GM18909 (cell line): ENCODE measurements around the gene SGMS1.
A peak's percentile ranks its signal among the peaks of the same experiment; 100 is the strongest.

Experiments
- ATAC-seq: cut with Tn5 transposase; IDR thresholded peaks from one replicate; pipeline ENCODE4 v1.9.1; 2021; ENCODE audit warnings: mild to moderate bottlenecking; ENCODE audit not compliant: unreplicated experiment, poor library complexity

Gene SGMS1

DNA sequence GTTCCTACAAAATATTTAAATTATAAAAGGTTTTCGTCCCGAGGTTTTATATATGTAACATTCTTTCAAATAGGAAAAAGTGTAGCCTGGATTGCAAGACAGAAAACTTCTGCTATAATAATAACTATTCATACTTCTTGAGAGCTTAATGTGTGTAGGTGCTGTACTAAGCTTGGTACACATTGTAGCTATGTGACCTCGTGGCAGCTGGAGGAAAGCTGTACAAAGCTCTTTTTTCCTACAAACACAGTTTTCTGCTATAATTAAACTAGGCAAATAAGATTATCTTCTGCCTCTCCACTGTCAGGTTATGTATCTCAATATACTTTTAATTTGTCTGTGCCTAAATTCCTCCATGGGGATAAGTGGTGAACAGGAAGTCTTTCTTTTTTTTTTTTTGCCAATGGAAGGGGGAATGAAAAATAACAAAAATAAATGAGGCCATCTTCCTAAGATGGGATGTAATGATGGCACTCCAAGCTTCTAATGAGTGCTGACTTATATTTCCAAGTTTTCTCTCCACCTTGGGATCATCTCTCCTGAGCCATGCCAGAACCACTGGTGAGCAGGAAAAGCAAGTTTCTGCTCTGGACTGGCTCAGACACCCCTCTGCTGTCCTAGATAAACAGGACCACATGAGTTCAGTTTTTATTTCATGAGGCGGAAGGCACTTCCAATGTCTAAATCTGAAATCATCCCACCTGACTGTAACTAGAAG lies 9.9 kb downstream of the SGMS1 start:
- ATAC-seq = no peak

DNA sequence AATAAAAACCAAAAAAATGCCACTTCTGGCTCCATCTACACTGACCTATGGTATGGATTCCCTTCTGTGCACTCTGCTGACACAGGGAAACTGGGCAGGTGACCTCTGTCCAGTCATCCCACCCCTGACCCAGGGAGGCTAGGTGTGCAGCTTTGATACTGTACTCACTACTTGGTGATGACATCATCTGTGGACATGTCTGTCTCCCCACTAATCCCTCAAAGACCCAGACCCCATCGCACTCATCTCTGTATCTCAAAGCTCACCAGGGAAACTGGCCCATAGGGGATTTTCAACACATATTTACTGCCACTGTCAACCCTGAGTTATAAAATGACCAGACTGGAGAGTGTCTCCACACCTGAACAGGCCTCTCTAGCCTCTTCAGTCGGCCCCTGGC lies 10.6 kb downstream of the SGMS1 start:
- peak; percentile 71 for ATAC-seq

DNA sequence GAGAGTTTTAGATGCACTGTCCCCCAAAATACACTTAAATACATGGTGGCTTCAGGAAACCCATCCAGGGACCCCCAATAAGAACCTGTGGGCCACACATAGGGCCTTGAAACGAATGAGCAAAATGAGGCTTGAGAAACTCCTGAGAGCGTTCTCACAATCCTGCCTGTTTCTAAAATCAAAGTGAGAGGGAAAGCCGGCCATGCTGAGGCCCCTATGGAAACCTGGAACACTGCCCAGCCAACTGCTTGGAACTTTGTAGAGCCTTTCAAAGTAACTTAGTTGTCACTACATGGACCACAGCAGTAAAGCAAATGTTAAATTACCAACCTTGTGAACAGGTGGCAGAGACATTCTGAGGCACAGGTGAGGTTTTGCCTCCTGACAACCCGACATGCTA lies 13.4 kb downstream of the SGMS1 start:
- ATAC-seq = no peak

DNA sequence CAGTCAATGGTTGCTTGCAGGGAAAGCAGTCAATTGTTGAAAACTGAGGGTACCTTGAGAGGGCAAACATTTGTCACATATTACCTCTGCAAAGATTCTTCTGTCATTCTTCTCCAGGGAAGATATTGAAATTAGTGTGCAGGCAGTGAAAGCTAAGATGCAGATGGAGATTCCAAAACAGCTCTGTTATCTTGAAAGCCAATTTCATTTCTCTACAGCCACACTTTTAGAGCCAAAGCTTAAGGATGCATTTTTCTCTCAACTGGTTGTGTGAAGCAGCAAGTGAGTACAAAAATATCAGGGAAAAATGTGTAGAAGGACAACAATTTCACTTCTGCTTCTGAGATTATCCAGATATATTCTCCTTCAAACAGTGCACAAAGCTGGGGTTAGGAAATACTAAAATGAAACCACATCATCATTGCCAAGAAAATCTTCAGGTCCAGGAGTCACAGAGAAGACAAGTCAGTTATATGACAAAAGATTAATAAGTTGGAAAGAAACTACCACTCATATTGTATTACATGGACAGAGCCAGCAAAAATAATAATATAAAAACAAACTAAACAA lies 16.3 kb downstream of the SGMS1 start:
- no peak for ATAC-seq

DNA sequence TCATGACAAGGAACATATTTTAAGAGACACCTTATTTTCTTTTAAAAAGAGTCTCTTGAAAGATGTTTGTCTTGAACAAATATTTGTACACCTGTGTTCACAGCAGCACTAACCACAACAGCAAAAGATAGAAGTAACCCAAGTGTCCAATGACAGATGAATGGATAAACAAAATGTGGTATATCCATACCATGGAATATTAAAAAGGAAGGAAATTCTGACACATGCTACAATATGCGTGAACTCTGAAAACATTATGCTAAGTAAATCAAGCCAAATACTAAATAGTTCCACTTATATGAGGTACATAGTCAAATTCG lies 17.8 kb downstream of the SGMS1 start:
- no peak for ATAC-seq

DNA sequence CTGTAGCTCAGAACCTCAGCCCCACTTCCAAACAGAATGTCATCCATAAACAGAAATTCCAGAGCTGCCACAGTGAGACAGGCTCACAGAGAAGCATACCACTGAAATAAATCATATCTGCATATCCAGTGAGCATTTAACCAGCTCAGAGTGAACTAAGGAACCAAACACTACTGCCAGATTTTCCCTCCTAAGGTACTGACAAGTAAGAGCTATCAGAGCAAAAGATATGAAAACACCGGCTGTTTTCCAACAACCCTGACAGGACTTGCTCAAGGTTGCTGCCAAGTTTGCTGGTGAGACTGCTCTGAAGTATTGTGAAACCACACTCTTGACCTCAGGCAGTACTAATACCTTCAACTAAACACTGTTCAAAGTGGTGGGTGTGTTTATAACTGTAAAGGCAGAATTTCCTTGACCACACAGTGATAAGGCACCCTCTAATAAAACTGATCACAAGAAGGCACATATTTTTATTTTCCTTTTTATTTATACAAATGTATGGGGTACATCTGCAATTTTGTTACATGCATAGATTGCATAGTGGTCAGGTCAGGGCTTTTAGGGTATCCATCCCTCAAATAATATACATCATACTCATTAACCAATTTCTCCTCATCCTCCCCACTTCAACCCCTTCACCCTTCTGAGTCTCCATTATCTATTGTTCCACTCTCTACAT lies 18.3 kb downstream of the SGMS1 start:
- ATAC-seq = peak; percentile 78

DNA sequence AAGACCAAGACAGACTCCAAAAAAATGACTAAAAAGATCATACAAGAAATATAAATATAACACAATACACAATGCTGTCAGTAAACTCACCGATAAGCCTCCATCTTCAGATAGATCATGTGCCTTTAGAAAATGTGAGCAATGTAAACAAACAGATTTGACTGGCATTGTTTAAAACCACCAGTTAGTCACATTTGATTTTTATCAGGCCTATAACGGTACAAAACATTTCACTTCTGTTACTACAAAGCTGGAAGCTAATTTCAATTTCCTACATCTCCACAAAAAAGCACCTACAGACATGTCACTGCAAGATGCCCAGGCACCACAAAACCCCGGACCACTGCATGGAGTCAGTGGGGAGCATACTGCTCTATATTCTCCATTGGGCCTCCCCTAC lies 18.9 kb downstream of the SGMS1 start:
- no peak for ATAC-seq

DNA sequence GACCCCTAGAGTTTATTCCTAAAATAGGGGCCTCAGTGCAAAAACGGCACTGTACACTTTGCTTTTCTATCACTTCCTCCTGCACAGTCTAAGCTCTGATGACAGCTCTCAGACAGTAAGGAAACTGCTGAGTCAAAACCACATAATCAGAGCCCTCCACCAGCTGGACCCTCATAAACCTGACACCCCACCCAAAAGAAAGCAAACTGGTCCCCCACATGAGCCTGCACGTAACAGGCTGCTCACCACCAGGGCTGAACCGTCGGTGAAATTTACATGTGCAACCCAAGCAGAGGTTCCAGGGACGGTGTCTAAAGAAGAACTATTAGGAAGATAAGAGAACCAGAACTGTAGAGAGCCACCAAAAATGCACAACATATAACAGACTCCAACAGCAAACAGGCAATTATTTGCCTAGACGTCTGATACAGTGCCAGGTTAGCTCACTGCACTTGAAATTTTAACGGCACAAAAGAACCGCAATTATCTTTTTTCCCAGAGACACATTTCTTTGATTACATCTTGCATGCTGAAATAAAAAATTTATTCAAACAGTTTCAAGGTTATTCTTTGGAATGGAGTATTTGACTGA lies 19.6 kb downstream of the SGMS1 start:
- ATAC-seq = peak; percentile 71

DNA sequence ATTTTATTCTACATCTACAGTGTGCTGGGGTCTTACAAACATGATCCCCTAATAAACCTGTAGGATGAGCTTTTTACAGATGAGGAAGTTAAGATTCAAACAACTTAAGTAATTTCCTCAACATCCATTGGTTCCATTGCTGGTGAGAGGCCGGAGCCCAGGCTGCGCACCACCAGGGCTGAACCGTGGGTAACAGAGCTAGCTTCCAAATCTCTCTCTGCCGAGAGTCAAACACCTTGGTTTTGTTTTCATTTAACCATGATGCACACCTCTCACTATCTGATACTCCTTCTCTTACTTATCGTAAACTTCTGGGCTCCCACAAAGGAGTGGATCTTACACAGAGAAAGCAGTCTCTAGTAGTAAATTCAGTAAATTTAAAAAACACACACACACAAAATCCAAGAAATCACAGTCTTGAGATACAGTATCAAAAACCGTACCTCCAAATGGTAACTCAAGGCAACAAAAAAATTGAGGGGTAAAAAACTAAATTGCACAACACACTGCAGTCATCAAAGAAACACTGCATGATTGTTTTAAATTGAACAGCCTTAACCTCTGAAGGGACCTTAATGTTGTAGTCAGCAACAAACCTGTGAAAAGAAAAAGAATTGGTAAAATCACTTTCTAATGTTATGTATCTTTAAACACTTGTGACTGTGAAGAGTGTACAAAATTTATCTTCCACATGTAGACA lies 20.5 kb downstream of the SGMS1 start:
- ATAC-seq = no peak

DNA sequence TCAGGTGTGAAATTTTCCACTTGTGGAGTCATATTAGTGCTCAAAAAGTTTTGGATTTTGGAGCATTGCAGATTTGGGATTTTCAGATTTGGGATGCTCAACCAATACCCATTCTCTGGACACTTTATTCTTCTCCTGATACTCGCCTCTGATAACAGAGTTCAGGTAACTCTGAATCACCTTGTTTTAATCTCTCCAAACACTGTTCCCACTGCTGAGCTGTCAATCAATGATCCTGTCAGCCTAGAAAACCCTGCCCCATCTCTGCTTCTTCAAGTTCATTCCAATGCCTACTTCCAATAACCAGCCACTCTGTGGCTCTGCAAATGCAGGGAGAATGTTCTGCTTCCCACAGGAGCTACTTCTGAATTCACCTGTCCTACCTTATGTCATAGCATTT lies 21.8 kb downstream of the SGMS1 start:
- ATAC-seq = no peak

DNA sequence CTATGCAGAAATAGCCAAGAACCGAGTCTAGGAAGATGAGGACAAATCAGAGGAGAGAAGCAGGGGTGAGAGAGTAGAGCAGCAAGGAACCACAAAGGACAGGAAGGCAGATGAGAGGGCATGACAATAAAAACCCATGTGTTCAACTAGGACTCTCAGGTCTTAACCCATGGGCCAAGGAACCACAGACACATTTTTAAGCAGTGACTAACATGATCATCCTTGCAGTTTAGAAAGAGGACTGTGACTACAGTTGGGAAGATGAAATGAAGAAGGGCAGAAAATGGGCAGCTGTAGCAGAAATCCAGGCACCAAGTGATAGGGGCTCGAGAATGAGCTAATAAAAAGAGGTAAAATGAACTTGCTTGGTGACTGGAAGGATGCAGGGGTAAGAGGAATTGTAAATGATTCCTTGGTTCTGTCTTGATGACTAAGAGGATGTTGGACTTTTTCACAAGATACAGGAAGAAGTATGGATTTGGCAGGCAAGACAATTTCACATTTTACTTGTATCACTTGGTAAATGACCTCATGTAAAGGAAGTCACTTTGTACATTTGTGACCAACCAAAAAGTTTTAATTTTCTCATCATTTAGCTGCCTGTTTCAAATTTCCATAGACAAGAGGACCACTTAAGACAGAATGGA lies 22.8 kb downstream of the SGMS1 start:
- ATAC-seq = no peak

DNA sequence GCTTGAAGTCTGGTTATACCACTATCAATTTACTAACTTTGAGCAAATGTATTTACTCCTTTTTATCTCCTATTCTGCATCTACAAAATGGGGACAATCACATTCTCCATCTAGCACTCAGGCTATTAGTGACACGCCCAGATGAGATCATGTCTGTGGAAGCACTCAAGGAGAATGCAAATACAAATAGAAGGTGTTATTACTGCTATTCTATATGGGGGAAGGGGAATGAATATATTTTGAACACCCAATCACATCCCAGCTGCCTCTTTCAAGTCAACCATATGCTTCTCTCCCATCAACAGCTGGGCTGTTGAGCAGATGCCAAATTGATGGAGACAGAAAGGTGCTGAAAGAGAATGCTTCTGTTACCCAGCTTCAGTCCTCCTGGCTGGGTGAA lies 23.5 kb downstream of the SGMS1 start:
- ATAC-seq = no peak

DNA sequence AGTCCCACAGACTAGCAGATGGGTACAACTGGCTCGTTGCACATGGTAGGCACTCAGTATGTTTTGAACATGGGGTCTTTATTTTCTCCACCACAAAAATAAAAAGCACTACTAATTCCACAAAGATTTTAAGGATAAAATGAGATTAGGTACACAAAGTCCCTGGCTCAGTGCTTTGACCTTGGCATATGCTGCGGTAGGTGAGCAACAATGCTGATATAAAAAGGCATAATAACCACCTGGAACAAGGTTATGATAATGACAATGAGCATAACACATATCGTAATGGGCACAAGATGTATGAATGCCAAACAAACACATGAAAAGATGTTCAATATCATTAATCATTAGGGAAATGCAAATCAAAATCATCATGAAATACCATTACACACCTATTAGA lies 26.9 kb downstream of the SGMS1 start:
- no peak for ATAC-seq

DNA sequence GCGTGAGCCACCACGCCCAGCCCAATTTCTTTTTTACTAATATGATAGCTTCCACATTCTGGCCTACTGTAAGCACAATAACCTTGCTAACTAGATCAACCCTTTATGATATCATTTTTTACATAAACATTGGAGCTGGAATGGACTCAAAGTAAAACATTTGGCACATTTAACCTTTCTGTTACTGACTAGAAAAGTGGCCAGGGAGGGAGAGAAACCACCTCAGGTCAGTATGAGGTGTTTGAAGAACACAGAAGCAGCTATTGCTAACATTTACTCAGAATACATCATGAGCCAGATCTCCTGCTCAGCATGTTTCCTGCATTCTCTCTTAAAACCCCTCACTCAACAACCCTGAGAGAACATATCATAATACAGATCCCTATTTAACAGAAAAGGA lies 27.3 kb downstream of the SGMS1 start:
- no peak for ATAC-seq

DNA sequence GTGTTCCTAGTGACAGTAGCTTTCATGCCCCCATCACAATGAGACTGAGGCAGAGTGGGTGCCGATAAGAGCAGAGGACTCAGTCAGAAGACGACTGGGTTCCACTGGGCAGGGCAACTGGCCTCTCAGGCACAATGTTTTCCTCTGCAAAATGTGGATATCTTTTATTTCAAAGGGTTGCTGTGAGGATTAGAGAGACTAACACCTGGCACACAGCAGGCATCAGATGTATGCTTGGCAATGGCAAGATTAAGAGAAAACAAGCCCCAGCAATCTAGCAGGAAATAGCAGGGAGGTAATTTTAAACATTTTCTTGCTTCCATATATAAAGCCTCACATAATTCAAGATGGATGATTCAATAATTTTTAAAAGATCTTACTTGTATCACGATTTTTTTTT lies 28.0 kb downstream of the SGMS1 start:
- ATAC-seq = no peak

DNA sequence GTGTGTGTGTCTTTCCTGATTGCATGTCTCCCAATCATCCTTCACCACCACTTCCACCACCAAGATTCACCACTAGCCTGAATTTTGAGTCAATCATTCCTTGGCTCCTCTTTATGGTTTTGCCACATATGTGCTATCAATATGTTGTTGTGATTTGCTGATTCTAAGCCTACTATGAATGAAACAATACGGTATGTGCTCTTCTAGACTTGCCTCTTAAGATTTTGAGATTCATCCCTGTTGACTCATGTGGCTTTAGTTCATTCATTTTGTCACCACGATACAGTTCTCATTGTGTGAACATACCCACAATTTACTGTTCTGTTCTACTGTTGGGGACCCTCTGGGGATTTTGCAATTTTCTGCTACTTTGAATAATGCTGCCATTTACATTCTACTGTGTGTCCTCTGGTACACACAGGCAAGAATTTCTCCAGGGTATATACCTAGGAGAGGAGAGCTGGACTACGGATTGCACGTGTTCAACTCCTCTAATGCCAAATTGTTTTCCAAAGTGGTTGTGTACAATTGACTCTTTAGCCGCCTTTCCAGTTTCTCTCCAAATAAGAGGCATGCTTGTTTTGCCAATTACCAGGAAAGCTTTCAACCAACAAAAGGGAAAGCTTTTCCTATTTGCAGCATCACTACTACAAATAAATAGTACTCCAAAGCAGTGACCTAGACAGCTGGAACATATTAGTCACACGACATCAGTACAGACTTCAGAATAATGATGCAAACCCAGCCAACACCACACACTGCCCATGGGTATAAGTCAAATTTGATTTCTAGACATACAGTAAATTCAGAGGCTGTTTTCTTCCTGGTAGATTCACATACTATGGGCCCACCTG lies 30.0 kb downstream of the SGMS1 start:
- ATAC-seq = no peak

DNA sequence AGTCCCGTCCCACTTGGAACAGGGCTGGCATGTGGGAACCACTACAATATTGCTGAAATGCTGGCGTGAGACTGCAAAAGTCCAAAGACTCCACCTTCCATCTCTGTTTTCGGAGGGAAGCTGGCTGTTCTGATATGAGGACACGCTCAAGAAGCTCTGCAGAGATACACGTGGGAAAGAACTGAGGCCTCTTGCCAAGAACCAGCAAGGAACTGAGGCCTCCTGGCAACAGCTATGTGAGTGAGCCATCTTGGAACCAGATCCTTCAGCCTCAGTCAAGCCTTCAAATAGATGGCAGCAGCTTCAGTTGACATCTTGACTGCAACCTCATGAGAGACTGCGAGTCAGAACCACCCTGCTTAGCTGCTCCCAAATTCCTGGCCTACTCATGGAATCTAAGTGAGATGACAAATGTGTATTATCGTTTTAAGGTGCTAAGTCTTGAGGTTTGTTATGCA lies 30.8 kb downstream of the SGMS1 start:
- no peak for ATAC-seq

DNA sequence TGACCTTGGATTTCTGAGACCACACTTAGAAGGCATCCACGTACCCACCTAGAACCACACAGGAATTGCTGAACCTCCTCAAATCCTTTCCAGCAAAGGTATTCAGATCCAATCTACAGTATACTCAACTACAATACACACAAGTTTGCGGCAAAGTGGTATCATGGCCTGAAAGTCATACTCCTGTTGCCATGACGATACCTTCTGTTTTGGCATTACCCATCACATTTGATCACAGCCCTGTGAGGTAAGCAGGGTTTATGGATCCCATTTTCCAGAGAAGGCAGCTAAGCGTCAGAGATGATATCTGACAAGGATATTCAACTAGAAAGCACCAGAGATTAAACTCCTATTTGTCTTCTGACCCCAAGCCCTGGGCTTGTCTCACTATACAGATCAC lies 32.8 kb downstream of the SGMS1 start:
- ATAC-seq = no peak

DNA sequence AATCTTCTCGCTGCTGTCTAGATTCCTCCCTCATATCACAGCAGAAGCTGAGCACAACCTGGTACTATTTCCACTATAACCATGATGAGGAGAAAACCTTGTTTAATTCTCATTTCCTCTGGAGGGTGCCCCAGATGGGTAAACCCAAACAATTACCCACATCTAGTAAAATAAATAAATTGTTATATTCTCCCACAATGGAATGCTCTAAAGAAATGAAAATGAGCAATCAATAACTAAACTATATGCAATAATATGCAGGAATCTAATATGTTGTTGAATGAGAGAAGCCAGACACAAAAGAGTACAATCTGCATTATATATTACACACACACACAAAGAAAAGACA lies 37.0 kb downstream of the SGMS1 start:
- no peak for ATAC-seq
